WTC11 (cell line): ENCODE results near the gene CNNM3. TPM values are rescaled to one million over a fixed set of nuclear protein-coding genes. Genes with fewer than 3 reads are reported as not detected.

Experiments
- ATAC-seq: fragments of 200-7000 bp; cut with Tn5 transposase; 2 replicates; pipeline ENCODE4 v1.10.0; 2021; ENCODE audit warnings: mild to moderate bottlenecking, moderate library complexity
- CTCF ChIA-PET: fragments of 300-600 bp; sonication (Branson Sonifier 250); formaldehyde crosslinking; loops from one replicate; lab custom pipeline; 2021; ENCODE audit warnings: antibody characterized with exemption; lab: Charles Lee
- POLR2A ChIA-PET: fragments of 350-600 bp; sonication (Branson Sonifier 250); formaldehyde crosslinking; loops from one replicate; lab custom pipeline; 2021; ENCODE audit warnings: antibody characterized with exemption; lab: Charles Lee
- DNase-seq: peaks from one replicate; pipeline ENCODE4 v3.0.0; 2021; ENCODE audit warnings: low spot score
- H3K27ac Mint-ChIP-seq: 2 replicates; pipeline ENCODE4 v1.8.0; 2021; ENCODE audit warnings: mixed read lengths
- H3K27me3 Mint-ChIP-seq: 2 replicates; pipeline ENCODE4 v1.8.0; 2021; ENCODE audit warnings: low read depth, mild to moderate bottlenecking, moderate library complexity, mixed read lengths
- H3K36me3 Mint-ChIP-seq: 2 replicates; pipeline ENCODE4 v1.8.0; 2021; ENCODE audit warnings: mixed read lengths
- H3K4me1 Mint-ChIP-seq: 2 replicates; pipeline ENCODE4 v1.8.0; 2022; ENCODE audit warnings: mixed read lengths
- H3K4me3 Mint-ChIP-seq: 2 replicates; pipeline ENCODE4 v1.8.0; 2021; ENCODE audit warnings: mild to moderate bottlenecking, moderate library complexity, mixed read lengths
- H3K9me3 Mint-ChIP-seq: 2 replicates; pipeline ENCODE4 v1.8.0; 2021; ENCODE audit warnings: mixed read lengths
- ATF1 ChIP-seq: sonication (generic); formaldehyde crosslinking; IDR thresholded peaks from 2 replicates; pipeline ENCODE4 v1.8.1; 2023; ENCODE audit warnings: mild to moderate bottlenecking, moderate library complexity, missing genetic modification reagents
- ATF3 ChIP-seq: sonication (generic); formaldehyde crosslinking; conservative IDR thresholded peaks from 2 replicates; pipeline ENCODE4 v1.8.1; 2022; ENCODE audit warnings: mild to moderate bottlenecking, missing genetic modification reagents
- CTCF ChIP-seq: fragments of 200-600 bp; IDR thresholded peaks from 2 replicates; pipeline ENCODE4 v1.8.0; 2022; ENCODE audit warnings: antibody characterized with exemption
- JAZF1 ChIP-seq: fragments of 250-450 bp; sonication (Bioruptor Pico); IDR thresholded peaks from 2 replicates; pipeline ENCODE4 v1.9.0; 2021; ENCODE audit warnings: moderate library complexity, mild to moderate bottlenecking, inconsistent platforms
- NFE2L1 ChIP-seq: sonication (generic); formaldehyde crosslinking; IDR thresholded peaks from 2 replicates; pipeline ENCODE4 v1.8.1; 2023; ENCODE audit warnings: missing genetic modification reagents
- TEAD1 ChIP-seq: sonication (generic); formaldehyde crosslinking; IDR thresholded peaks from 2 replicates; pipeline ENCODE4 v1.8.0; 2022; ENCODE audit warnings: mild to moderate bottlenecking, missing genetic modification reagents
- TP53 ChIP-seq: sonication (generic); formaldehyde crosslinking; IDR thresholded peaks from 2 replicates; pipeline ENCODE4 v1.8.1; 2023; ENCODE audit warnings: mild to moderate bottlenecking, missing genetic modification reagents
- ZBTB43 ChIP-seq: sonication (generic); formaldehyde crosslinking; IDR thresholded peaks from 2 replicates; pipeline ENCODE4 v1.8.1; 2023; ENCODE audit warnings: mild to moderate bottlenecking, missing genetic modification reagents
- ZNF121 ChIP-seq: sonication (generic); formaldehyde crosslinking; IDR thresholded peaks from 2 replicates; pipeline ENCODE4 v1.8.0; 2023; ENCODE audit warnings: missing genetic modification reagents
- ZNF281 ChIP-seq: sonication (generic); formaldehyde crosslinking; IDR thresholded peaks from 2 replicates; pipeline ENCODE4 v1.8.0; 2023; ENCODE audit warnings: mild to moderate bottlenecking, missing genetic modification reagents
- ZNF396 ChIP-seq: fragments of 250-450 bp; sonication (Bioruptor Pico); IDR thresholded peaks from 2 replicates; pipeline ENCODE4 v1.8.0; 2021; ENCODE audit warnings: mild to moderate bottlenecking, moderate library complexity, borderline replicate concordance
- total RNA-seq: library from RNA; stranded (reverse); gene quantifications from 3 replicates; pipeline ENCODE4 v1.2.3, GENCODE V29; 2021
- TF ChIP-seq, protein P1 (sequence below): sonication (generic); formaldehyde crosslinking; conservative IDR thresholded peaks from 2 replicates; pipeline ENCODE4 v1.8.1; 2023; ENCODE audit warnings: mild to moderate bottlenecking, low read depth, missing genetic modification reagents, moderate library complexity
- TF ChIP-seq, protein P2 (sequence below): fragments of 250-450 bp; sonication (Bioruptor Pico); IDR thresholded peaks from 2 replicates; pipeline ENCODE4 v1.9.0; 2021; ENCODE audit warnings: mild to moderate bottlenecking, borderline replicate concordance
- TF ChIP-seq, protein P3 (sequence below): sonication (generic); formaldehyde crosslinking; IDR thresholded peaks from 2 replicates; pipeline ENCODE4 v1.8.0; 2022; ENCODE audit warnings: missing genetic modification reagents
- TF ChIP-seq, protein P4 (sequence below): sonication (generic); formaldehyde crosslinking; IDR thresholded peaks from 2 replicates; pipeline ENCODE4 v1.8.1; 2022; ENCODE audit warnings: mild to moderate bottlenecking, moderate library complexity, missing genetic modification reagents

Gene CNNM3
- total RNA-seq, 1 experiment from 2014 or later: 34.9 TPM

DNA sequence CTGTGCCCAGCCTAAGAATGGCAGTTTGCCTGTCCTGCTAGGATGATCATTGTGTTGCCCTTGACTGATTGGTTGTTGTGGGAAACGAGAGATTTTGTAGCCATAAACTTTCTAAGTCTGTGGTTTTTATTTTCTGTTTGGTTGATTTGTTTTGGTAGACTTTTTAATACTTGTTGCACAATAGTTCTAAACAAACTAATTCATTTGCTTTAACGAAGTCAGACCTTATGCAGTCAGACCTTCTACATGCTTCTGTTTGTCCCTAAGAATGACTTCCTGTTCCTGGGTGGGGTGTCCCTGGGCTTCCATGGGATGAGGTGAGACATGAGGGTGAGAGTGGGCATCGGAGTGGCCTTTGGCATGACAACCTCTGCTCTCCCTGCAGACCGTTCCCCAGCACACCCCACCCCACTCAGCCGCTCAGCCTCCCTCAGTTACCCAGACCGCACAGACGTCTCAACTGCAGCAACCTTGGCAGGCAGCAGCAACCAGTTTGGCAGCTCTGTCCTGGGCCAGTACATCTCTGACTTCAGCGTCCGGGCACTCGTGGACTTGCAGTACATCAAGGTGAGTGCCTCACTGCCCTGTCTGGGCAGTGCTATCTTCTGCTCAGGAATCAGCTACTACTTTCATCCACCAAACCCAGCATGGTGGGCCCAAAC lies 7.8 kb upstream of the CNNM3 start:
- H3K27ac Mint-ChIP-seq: no peak overlapping the region
- CTCF ChIA-PET: no interaction called here
- H3K4me1 Mint-ChIP-seq: no peaks in the 10 kb centered on the region

More for the DNA sequence above, 7.8 kb upstream of the CNNM3 start:
- POLR2A ChIA-PET: no interaction called here
- DNase-seq (no peak), ATAC-seq (no peak)
- Mint-ChIP-seq H3K4me3 (no peak overlapping the region), H3K36me3 (peaks cover 9% of the 10 kb centered on the region), H3K9me3 (peaks cover 6% of the 10 kb centered on the region), H3K27me3 (no peaks in the 10 kb centered on the region)
- TF ChIP-seq JAZF1 (CRISPR knock-in tag): no peak
- TF ChIP-seq, protein P1, sequence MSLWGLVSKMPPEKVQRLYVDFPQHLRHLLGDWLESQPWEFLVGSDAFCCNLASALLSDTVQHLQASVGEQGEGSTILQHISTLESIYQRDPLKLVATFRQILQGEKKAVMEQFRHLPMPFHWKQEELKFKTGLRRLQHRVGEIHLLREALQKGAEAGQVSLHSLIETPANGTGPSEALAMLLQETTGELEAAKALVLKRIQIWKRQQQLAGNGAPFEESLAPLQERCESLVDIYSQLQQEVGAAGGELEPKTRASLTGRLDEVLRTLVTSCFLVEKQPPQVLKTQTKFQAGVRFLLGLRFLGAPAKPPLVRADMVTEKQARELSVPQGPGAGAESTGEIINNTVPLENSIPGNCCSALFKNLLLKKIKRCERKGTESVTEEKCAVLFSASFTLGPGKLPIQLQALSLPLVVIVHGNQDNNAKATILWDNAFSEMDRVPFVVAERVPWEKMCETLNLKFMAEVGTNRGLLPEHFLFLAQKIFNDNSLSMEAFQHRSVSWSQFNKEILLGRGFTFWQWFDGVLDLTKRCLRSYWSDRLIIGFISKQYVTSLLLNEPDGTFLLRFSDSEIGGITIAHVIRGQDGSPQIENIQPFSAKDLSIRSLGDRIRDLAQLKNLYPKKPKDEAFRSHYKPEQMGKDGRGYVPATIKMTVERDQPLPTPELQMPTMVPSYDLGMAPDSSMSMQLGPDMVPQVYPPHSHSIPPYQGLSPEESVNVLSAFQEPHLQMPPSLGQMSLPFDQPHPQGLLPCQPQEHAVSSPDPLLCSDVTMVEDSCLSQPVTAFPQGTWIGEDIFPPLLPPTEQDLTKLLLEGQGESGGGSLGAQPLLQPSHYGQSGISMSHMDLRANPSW (CRISPR knock-in tag): no peak
- no peak for TF ChIP-seq ZNF281
- TF ChIP-seq ATF3: no peak
- TF ChIP-seq, protein P2, sequence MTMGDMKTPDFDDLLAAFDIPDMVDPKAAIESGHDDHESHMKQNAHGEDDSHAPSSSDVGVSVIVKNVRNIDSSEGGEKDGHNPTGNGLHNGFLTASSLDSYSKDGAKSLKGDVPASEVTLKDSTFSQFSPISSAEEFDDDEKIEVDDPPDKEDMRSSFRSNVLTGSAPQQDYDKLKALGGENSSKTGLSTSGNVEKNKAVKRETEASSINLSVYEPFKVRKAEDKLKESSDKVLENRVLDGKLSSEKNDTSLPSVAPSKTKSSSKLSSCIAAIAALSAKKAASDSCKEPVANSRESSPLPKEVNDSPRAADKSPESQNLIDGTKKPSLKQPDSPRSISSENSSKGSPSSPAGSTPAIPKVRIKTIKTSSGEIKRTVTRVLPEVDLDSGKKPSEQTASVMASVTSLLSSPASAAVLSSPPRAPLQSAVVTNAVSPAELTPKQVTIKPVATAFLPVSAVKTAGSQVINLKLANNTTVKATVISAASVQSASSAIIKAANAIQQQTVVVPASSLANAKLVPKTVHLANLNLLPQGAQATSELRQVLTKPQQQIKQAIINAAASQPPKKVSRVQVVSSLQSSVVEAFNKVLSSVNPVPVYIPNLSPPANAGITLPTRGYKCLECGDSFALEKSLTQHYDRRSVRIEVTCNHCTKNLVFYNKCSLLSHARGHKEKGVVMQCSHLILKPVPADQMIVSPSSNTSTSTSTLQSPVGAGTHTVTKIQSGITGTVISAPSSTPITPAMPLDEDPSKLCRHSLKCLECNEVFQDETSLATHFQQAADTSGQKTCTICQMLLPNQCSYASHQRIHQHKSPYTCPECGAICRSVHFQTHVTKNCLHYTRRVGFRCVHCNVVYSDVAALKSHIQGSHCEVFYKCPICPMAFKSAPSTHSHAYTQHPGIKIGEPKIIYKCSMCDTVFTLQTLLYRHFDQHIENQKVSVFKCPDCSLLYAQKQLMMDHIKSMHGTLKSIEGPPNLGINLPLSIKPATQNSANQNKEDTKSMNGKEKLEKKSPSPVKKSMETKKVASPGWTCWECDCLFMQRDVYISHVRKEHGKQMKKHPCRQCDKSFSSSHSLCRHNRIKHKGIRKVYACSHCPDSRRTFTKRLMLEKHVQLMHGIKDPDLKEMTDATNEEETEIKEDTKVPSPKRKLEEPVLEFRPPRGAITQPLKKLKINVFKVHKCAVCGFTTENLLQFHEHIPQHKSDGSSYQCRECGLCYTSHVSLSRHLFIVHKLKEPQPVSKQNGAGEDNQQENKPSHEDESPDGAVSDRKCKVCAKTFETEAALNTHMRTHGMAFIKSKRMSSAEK (CRISPR knock-in tag): no peak
- TF ChIP-seq, protein P3, sequence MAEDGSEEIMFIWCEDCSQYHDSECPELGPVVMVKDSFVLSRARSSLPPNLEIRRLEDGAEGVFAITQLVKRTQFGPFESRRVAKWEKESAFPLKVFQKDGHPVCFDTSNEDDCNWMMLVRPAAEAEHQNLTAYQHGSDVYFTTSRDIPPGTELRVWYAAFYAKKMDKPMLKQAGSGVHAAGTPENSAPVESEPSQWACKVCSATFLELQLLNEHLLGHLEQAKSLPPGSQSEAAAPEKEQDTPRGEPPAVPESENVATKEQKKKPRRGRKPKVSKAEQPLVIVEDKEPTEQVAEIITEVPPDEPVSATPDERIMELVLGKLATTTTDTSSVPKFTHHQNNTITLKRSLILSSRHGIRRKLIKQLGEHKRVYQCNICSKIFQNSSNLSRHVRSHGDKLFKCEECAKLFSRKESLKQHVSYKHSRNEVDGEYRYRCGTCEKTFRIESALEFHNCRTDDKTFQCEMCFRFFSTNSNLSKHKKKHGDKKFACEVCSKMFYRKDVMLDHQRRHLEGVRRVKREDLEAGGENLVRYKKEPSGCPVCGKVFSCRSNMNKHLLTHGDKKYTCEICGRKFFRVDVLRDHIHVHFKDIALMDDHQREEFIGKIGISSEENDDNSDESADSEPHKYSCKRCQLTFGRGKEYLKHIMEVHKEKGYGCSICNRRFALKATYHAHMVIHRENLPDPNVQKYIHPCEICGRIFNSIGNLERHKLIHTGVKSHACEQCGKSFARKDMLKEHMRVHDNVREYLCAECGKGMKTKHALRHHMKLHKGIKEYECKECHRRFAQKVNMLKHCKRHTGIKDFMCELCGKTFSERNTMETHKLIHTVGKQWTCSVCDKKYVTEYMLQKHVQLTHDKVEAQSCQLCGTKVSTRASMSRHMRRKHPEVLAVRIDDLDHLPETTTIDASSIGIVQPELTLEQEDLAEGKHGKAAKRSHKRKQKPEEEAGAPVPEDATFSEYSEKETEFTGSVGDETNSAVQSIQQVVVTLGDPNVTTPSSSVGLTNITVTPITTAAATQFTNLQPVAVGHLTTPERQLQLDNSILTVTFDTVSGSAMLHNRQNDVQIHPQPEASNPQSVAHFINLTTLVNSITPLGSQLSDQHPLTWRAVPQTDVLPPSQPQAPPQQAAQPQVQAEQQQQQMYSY (CRISPR knock-in tag): no peak
- TF ChIP-seq TP53: no peak
- TF ChIP-seq ZNF396 (CRISPR knock-in tag): no peak
- TF ChIP-seq ATF1 (CRISPR knock-in tag): no peak
- no peak for TF ChIP-seq ZNF121 (CRISPR knock-in tag)
- TF ChIP-seq CTCF: no peak
- no peak for TF ChIP-seq TEAD1
- no peak for TF ChIP-seq ZBTB43 (CRISPR knock-in tag)
- TF ChIP-seq, protein P4, sequence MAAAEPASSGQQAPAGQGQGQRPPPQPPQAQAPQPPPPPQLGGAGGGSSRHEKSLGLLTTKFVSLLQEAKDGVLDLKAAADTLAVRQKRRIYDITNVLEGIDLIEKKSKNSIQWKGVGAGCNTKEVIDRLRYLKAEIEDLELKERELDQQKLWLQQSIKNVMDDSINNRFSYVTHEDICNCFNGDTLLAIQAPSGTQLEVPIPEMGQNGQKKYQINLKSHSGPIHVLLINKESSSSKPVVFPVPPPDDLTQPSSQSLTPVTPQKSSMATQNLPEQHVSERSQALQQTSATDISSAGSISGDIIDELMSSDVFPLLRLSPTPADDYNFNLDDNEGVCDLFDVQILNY (CRISPR knock-in tag): no peak
- no peak for TF ChIP-seq NFE2L1 (CRISPR knock-in tag)
